HG03460 (cell line): ENCODE measurements around the gene DOLK.

Experiments
- ATAC-seq: cut with Tn5 transposase; IDR thresholded peaks from one replicate; pipeline ENCODE4 v1.9.1; 2021; ENCODE audit not compliant: unreplicated experiment

Gene DOLK

DNA sequence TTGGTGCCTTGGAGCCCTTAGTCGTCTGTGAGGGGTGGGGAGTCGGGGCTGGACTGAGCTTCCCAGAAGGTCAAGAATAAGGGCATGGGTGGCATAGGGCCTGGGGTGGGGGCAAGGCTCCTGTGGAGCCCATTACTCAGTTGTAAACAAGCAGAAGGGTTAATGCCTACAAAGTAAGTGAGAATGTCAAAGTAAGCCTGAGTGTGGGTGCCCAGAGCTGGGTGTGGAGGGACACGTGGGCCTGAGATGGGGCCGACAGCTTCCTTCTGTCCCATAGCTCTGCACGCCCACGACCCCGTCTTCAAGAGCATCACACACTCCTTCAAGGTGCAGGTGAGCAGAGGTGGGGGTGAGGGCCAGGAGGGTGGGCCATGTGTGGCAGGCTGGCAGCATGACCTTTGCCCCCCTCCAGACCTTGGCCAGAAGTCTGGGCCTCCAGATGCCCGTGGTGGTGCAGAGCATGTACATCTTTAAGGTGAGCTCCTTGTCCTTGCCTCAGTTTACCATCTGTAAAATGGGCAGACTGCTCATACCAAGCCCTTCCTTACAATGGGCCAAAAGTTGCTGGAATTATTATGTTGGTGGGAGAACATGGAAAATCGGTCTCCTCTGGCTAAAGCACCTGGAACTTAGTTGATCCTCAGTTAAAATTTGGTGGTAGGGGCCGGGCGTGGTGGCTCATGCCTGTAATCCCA lies 11.1 kb downstream of the DOLK start:
- no peak for ATAC-seq

DNA sequence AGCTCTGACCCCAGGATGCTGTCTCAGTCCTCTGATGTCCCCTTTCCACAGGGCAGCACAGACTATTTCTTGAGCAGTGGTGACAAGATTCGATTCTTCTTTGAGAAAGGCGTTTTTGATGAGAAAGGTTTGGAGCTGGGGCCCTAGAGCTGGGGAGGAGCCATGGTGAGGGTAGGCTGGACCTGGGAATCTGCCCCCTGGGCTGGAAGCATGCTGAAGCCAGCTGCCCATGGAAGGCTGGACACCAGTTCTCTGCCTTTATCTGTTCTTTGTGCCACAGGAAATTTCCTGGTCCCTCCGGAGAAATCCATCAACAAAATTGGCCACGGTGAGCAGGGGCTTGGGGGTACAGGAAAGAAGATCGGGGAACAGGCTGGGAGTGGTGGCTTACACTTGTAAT lies 13.7 kb downstream of the DOLK start:
- no peak for ATAC-seq

- ATAC-seq: no peak
Observed at GRCh38 chr9:128929560-128929959, 17.8 kb downstream of the DOLK start.

- no peak for ATAC-seq
Observed at GRCh38 chr9:128928624-128929023, 18.8 kb downstream of the DOLK start.

DNA sequence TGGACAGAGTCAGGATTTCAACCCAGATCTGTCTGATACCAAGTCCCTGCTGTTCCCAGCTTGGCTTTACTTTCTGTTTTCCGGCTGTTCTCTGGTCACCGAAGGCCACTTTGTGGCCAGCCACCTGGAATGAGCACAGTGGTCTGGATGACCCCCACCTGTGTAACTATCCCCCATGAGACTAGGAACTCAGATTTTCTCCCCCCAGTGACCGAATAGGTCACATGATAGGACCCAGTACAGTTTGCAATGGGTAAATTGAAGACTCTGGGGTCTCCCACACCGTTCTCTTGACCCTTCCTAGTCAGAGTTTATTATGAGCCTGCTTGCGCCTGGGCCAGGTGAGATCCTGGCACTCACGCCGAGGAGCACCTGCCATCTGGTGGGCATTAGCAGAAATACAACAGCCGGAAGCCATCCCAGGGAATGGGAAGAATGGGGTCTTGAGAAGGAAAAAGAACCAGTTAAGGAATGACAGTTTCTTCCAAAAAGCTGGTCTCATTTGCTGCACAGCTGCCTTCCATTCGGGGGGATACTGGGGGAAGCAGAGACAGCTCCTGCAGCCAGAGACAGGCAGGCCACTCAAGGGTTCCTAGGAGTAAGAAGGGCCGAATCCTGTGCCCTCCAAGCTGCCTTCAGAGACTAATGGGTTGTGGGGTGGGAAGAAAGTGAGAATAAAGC lies 19.5 kb downstream of the DOLK start:
- ATAC-seq: no peak

DNA sequence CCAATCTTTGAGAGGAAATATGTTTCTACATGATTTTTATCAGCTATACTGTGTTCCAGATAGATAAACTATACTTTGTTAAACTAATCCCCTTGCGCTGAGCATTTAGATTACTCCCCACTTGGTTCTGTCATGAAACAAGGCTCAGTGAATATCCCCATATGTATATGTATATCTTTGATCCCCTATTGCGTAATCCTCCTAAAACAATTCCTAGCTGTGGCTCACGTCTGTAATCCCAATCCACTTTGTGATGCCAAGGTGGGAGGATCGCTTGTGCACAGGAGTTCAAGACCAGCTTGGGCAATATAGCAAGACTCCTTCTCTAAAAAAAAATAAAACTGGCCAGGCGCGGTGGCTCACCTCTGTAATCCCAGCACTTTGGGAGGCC lies 23.9 kb downstream of the DOLK start:
- ATAC-seq: no peak

GRCh38 chr9:128921881-128922763 lies 25.3 kb downstream of the DOLK start:
- no peak for ATAC-seq

DNA sequence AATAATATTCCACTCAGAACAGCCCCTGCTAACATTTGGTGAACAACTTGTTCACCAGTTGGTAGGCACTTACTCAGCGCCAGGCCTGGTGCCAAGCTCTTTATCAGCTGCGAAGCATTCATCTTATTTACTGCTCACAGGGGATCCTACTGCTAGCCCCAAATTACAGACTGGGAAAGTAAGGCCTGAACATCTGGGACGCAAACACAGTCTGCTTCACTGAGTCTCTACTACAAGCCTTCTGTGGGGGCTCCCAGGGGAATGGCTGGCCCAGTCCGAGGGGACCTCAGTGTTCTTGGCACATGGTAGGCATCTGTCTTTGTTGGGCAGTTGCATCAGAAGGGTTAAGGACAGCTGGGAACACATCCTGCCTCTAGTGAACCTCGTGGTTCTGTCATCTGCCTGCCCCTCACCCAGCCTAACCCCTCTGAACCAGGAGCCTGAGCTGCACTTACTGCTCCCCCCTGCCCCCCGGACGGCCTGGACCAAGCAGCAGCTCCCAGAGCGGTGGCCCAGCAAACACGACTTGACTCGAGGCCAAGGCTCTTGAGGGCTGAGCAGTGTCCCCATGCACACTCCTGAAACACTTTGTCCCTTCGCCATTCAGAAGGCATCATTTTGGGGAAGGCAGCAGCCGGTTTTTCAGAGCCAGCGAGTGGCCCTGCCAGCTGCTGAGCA lies 26.9 kb downstream of the DOLK start, which contains the start of gene PHYHD1:
TSS of gene PHYHD1 (plus strand) at position 602 of the 678 bp plus-strand sequence. CDS start 1,342 bp downstream, outside the sequence.
- no peak for ATAC-seq

GRCh38 chr9:128919402-128920089 lies 27.9 kb downstream of the DOLK start:
- no peak for ATAC-seq

- ATAC-seq: no peak
Observed at GRCh38 chr9:128918921-128919320, 28.5 kb downstream of the DOLK start.

- ATAC-seq: no peak
Observed at GRCh38 chr9:128917151-128917849, 30.1 kb downstream of the DOLK start.

GRCh38 chr9:128916745-128917144 lies 30.7 kb downstream of the DOLK start:
- ATAC-seq: no peak

DNA sequence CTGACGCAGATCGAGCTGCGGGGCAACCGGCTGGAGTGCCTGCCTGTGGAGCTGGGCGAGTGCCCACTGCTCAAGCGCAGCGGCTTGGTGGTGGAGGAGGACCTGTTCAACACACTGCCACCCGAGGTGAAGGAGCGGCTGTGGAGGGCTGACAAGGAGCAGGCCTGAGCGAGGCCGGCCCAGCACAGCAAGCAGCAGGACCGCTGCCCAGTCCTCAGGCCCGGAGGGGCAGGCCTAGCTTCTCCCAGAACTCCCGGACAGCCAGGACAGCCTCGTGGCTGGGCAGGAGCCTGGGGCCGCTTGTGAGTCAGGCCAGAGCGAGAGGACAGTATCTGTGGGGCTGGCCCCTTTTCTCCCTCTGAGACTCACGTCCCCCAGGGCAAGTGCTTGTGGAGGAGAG lies 31.2 kb downstream of the DOLK start:
- no peak for ATAC-seq

DNA sequence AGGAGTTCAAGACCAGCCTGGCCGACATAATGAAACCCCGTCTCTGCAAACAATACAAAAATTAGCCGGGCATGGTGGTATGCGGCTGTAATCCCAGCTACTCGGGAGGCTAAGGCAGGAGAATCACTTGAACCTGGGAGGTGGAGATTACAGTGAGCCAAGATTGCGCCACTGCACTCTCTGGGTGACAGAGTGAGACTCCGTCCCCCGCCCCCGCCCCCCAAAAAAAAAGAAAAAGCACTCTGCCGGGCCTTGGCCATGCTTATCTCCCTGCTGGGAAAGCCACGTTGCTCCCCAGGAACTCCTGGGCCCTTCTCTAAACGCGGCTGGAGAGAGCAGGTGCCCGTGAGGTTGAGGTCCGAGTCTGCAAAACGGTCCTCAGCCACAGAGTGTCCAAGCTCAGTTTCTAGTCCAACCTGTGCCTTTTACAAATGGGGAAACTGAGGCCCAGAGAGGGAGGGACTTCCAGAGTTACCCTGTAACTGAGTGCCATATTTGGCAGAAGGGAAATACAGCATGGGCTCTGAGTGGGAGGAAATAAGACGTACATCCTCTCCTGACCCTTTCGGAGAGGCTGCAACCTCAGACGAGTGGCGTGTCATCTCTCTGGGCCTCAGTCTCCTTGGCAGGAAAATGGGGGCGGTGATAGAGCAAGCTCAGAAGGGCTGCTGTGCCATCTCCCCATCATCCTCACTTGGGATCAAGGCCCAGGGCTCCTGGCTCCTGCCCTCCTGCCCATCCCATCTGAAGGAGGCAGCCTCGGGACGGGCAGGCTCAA lies 33.2 kb downstream of the DOLK start:
- no peak for ATAC-seq

DNA sequence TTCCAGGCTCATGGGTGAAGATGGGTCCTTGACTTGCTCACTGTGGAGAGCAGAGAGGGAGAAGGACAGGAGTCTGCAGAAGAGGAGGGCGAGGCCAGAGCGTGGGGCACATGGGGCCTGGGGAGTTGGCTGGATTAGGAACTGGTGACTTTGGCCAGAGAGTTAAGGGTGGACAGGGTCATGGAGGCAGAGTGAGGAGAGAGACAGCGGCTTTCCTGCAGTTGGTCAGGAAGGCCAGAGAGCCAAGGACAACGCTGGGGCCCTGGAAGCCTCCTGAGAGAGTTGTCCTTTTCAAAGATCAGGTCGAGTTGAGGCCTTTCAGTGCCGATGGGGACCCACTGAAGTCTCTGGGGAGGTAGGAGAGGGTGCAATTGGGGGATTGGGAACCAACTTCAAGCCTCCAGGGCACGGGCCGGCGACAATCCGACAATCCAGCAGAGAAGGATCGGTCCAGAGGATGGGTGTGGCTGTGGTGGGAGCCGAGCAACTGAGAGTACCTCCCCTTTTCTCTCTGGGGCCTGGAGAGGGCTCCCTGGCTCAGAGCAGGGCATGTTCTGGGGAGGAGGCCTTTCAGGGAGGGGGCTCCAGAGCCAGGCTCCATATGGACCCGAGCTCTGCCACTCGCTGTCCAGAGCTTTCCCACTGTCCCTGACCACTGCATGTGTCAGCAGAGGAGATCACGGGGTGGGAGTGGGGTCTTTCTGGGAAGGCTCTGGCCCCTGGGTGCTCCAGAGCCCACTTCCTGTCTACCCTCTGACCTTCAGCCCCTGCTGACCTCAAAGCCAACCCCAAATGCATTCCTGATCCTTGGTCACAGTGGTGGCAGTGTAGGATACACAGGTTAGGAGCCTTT lies 34.1 kb downstream of the DOLK start:
- ATAC-seq: no peak

DNA sequence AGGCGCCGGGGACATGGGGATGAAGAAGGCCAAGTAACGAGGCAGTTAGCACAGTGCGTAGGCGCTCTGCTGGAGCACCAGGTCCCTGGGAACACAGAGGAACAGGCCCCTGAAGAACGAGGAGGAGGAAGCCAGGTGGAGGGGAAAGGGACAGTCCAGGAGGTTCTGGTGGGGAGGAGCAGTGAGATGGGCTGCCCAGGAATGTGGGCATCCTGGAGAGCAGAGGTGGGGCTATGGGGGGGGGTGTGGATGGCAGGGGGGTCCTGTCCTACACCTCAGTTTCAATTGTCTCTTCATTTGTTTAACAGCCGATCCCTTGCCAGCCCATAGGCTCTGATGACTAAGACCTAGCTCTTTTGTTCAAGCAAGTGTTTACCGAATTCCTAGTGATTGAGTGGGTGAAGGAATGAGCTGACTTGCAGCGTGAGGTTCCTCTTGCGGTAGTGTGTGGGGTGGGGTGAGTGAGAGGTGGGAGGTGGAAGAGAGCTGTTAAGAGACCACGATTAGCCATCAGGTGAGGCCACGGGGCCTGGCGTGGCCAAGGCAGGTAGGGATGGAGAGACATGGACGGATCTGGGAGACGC lies 35.0 kb downstream of the DOLK start:
- ATAC-seq: no peak

GRCh38 chr9:128911529-128912035 lies 35.8 kb downstream of the DOLK start:
- ATAC-seq: no peak

DNA sequence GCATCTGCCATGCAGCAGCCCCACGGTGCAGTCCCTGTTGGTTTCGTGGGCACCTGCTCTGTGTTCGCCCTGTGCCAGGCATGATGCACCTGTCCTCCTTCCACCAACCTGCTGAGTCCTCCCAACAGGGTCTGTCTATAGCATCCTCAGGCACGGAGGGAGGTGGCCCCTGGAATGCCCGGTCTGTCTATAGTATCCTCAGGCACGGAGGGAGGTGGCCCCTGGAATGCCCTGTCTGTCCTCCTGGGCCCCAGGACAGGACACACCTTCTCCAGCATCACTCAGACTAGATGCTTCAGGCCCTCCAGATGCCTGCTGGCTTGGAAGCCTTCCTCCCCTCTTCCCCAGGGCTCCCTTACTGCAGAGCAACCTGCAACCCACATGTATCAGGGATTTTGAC lies 36.5 kb downstream of the DOLK start:
- no peak for ATAC-seq
